ENCODE data around the gene NKAIN4. TPM values are rescaled to one million over a fixed set of nuclear protein-coding genes. Genes with fewer than 3 reads are reported as not detected.

NKAIN4 gene
- total RNA-seq, 2 experiments from 2014 or later: not detected

DNA sequence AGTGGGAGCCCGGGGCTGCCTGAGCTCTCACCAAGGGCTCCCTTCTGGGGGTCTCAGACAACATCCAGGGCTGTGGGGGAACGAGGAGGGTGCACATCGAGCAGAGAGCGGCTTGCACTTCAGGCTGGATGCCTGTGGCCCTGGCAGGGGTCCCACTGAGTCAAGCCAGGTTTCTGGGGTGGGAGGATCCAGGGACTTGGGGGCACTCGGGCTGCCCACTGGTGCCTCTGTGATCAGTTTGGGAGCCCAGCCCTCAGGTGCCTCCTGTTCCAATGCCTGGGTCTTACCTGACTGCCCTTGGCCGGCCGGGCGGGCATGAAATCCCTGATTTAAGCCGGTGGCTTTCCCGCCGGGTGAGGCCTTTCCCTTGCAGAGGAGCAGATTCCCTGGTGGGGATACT is 39.2 kb upstream of the NKAIN4 start:
- peaks cover 1% of the 10 kb centered on the region for H3K4me1 Mint-ChIP-seq (ENCODE audit: low read depth)
- no peak overlapping the region for H3K27ac Mint-ChIP-seq
- intact Hi-C loops (cut with micrococcal nuclease): no loop called here
- peaks cover 1% of the 10 kb centered on the region for H3K36me3 Mint-ChIP-seq (ENCODE audit: low read depth)
- H3K4me3 Mint-ChIP-seq: no peak overlapping the region
- DNase-seq: no peak
- peaks cover 4% of the 10 kb centered on the region for H3K27me3 Mint-ChIP-seq (ENCODE audit: low read depth)
- CTCF ChIA-PET: no interaction called here
- no peaks in the 10 kb centered on the region for H3K9me3 Mint-ChIP-seq

- Mint-ChIP-seq H3K4me1 (ENCODE audit: low read depth) (peaks cover 1% of the 10 kb centered on the region), H3K27me3 (ENCODE audit: low read depth) (peaks cover 4% of the 10 kb centered on the region), H3K9me3 (no peaks in the 10 kb centered on the region), H3K27ac (no peak within 1 kb of the TSS), H3K36me3 (ENCODE audit: low read depth) (peaks cover 1% of the 10 kb centered on the region), H3K4me3 (no peak within 1 kb of the TSS)
- intact Hi-C loops (cut with micrococcal nuclease): no loop called here
- CTCF ChIA-PET: no interaction called here
- DNase-seq: no peak
Observed at GRCh38 chr20:63292904-63293303, 38.6 kb upstream of the NKAIN4 start, which contains the start of gene COL20A1. Gene COL20A1, plus strand, starts transcription at chr20:63293186. Its CDS starts 1,922 bp downstream, at chr20:63295108.

DNA sequence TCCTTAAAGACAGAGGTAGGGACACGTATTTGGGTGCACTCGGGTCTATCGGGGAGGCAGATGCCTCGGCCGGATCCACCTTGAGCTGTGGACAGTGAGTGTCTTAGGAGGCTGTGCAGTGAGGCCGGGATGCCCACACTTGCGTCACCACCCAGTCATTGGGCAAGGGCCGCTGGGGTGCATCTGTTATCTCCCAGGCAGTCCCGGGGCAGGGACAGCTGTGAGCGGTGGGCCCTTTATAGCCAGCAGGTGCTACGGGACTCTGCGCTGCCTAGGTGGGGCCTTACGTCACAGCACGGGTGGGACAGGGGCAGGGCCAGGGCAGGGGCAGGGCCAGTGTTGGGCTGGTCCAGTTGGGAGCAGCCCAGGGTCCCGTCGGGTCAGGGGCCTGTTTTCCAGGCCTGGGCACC is 38.0 kb upstream of the NKAIN4 start:
- H3K4me1 Mint-ChIP-seq (ENCODE audit: low read depth): peaks cover 1% of the 10 kb centered on the region
- H3K9me3 Mint-ChIP-seq: no peaks in the 10 kb centered on the region
- peaks cover 1% of the 10 kb centered on the region for H3K36me3 Mint-ChIP-seq (ENCODE audit: low read depth)
- H3K4me3 Mint-ChIP-seq: no peak overlapping the region
- DNase-seq: no peak
- no peak overlapping the region for H3K27ac Mint-ChIP-seq
- CTCF ChIA-PET: interaction anchor here (3.6 kb wide), 1 partner anchor 69 kb away, joined by 21 read pairs; no protein-coding TSS in a partner anchor
- H3K27me3 Mint-ChIP-seq (ENCODE audit: low read depth): peaks cover 4% of the 10 kb centered on the region
- intact Hi-C loops (cut with micrococcal nuclease): no loop called here

DNA sequence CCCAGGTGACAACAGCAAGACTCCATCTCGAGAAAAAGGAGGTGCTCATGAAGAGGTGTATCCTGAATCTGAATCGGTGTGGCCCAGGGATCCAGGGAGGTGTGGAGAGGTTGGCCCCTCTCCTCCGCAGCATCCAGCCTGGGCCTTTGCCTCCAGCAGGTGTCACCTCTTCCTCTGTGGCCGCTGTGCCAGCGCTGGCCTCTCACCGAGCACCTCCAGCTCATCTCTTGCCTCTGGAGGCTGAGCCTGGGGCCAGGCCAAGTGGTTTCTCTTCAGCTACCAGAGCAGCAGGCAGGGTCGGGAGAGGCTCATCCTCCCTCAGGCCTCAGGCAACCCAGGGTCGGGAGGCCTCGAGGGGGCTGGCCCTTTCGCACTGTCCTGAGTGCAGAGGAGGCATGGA is 37.5 kb upstream of the NKAIN4 start:
- CTCF ChIA-PET: interaction anchor here (3.6 kb wide), 1 partner anchor 68 kb away, joined by 21 read pairs; no protein-coding TSS in a partner anchor
- no peak for DNase-seq
- intact Hi-C loops (cut with micrococcal nuclease): loop anchor here (1.0 kb wide), 1 partner anchor 69 kb away; no protein-coding TSS in a partner anchor

DNA sequence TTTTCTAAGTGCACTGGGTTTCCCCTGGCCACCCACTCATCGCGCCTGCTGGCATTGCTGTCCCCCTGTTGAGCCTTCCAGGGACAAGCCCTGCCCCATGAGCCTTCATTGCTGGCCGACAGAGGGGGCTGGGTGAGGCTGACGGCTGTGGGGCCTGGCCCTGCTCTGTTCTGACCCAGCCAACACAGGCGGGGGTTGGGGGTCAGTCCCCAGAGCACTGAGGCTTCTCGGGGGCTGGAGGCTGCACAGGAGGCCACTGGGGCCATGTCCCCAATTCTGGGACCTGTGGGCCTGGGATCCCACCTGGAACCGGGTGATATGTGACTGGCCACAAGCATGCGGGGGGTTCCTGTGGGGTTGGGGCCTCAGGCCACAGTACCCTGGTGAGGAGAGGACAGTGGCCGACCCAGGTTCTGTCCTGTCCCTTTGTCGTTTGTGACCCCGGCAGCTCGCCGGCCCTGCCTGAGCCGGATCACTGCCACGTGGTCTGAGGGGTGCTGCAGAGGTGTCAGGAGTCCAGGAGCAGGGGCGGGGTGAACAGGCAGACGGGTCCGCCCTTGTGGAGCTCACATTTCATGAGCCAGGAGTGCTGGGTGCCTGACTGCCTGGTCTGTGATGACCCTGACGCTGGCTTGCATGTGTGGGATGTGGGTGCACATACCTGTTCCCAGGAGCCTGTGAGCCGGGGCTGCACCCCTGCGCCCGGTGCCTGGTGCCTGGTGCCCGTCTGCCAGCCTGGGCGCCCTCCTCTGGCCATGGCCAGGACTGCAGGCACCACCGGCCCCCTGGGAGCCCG is 36.6 kb upstream of the NKAIN4 start:
- Mint-ChIP-seq H3K36me3 (ENCODE audit: low read depth) (peaks cover 1% of the 10 kb centered on the region), H3K27me3 (ENCODE audit: low read depth) (peaks cover 4% of the 10 kb centered on the region), H3K27ac (no peak overlapping the region), H3K9me3 (no peaks in the 10 kb centered on the region), H3K4me3 (no peak overlapping the region), H3K4me1 (ENCODE audit: low read depth) (peaks cover 1% of the 10 kb centered on the region)
- CTCF ChIA-PET: interaction anchor here (1.0 to 3.6 kb wide), 2 partner anchors 18 to 67 kb away, joined by 3 to 21 read pairs; partner anchors contain the start of gene ARFGAP1
- peak; percentile 69 for DNase-seq
- intact Hi-C loops (cut with micrococcal nuclease): loop anchor here (1.0 kb wide), 1 partner anchor 68 kb away; no protein-coding TSS in a partner anchor

More for the DNA sequence above, 37.5 kb upstream of the NKAIN4 start:
- no peaks in the 10 kb centered on the region for H3K9me3 Mint-ChIP-seq
- no peak overlapping the region for H3K27ac Mint-ChIP-seq
- H3K27me3 Mint-ChIP-seq (ENCODE audit: low read depth): peaks cover 4% of the 10 kb centered on the region
- peaks cover 1% of the 10 kb centered on the region for H3K36me3 Mint-ChIP-seq (ENCODE audit: low read depth)
- H3K4me3 Mint-ChIP-seq: no peak overlapping the region
- H3K4me1 Mint-ChIP-seq (ENCODE audit: low read depth): peaks cover 1% of the 10 kb centered on the region

GRCh38 chr20:63290136-63290676 is 35.9 kb upstream of the NKAIN4 start:
- H3K4me1 Mint-ChIP-seq (ENCODE audit: low read depth): peaks cover 1% of the 10 kb centered on the region
- CTCF ChIA-PET: interaction anchor here (3.6 kb wide), 1 partner anchor 66 kb away, joined by 21 read pairs; no protein-coding TSS in a partner anchor
- intact Hi-C loops (cut with micrococcal nuclease): no loop called here

GRCh38 chr20:63289311-63290135 is 35.3 kb upstream of the NKAIN4 start:
- CTCF ChIA-PET: interaction anchor here (3.6 kb wide), 1 partner anchor 66 kb away, joined by 21 read pairs; no protein-coding TSS in a partner anchor
- intact Hi-C loops (cut with micrococcal nuclease): no loop called here
- no peaks in the 10 kb centered on the region for H3K9me3 Mint-ChIP-seq
- no peak overlapping the region for H3K27ac Mint-ChIP-seq
- no peaks in the 10 kb centered on the region for H3K4me1 Mint-ChIP-seq (ENCODE audit: low read depth)
- peaks cover 1% of the 10 kb centered on the region for H3K36me3 Mint-ChIP-seq (ENCODE audit: low read depth)
- no peak for DNase-seq
- H3K4me3 Mint-ChIP-seq: no peak overlapping the region
- H3K27me3 Mint-ChIP-seq (ENCODE audit: low read depth): no peaks in the 10 kb centered on the region

More at GRCh38 chr20:63290136-63290676, 35.9 kb upstream of the NKAIN4 start:
- Mint-ChIP-seq H3K4me3 (no peak overlapping the region), H3K27ac (no peak overlapping the region), H3K9me3 (no peaks in the 10 kb centered on the region), H3K27me3 (ENCODE audit: low read depth) (peaks cover 3% of the 10 kb centered on the region), H3K36me3 (ENCODE audit: low read depth) (peaks cover 1% of the 10 kb centered on the region)
- DNase-seq: no peak

DNA sequence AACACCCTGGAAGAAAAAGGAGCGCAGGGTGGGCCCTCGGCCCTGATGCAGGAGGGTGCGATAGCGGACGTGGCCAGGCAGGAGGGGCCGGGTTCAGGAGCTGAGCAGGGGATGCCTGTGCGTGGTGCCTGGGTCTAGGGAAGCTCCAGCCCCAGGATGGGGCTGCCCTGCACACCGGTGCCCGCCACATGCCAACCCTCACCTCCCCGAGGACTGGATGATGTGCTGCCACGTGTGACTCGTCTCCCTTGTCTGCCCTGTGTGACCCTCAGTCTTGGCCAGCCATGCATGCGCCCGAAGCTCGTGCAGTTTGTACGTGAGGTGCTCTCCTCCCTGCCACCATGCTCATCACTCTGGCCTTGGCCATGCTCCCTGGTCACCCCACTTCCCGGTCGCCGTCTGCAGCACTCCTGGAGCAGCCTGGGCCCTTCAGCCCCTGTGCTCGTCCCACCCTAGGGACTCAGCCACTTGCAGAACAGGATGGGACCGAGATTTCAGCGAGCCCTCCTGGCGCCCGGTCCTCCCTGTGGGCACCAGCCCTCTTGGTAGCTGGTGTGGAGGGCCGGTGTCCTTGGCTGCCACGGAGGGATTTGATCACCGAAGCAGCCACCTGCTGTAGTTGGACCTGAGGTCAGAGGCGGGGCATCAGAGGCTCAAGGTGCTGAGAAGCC is 34.5 kb upstream of the NKAIN4 start:
- Mint-ChIP-seq H3K4me1 (ENCODE audit: low read depth) (peaks cover 1% of the 10 kb centered on the region), H3K9me3 (no peaks in the 10 kb centered on the region), H3K27me3 (ENCODE audit: low read depth) (no peaks in the 10 kb centered on the region), H3K27ac (no peak overlapping the region), H3K36me3 (ENCODE audit: low read depth) (peaks cover 3% of the 10 kb centered on the region), H3K4me3 (no peak overlapping the region)
- no peak for DNase-seq
- CTCF ChIA-PET: interaction anchor here (3.6 kb wide), 1 partner anchor 65 kb away, joined by 21 read pairs; no protein-coding TSS in a partner anchor
- intact Hi-C loops (cut with micrococcal nuclease): no loop called here

DNA sequence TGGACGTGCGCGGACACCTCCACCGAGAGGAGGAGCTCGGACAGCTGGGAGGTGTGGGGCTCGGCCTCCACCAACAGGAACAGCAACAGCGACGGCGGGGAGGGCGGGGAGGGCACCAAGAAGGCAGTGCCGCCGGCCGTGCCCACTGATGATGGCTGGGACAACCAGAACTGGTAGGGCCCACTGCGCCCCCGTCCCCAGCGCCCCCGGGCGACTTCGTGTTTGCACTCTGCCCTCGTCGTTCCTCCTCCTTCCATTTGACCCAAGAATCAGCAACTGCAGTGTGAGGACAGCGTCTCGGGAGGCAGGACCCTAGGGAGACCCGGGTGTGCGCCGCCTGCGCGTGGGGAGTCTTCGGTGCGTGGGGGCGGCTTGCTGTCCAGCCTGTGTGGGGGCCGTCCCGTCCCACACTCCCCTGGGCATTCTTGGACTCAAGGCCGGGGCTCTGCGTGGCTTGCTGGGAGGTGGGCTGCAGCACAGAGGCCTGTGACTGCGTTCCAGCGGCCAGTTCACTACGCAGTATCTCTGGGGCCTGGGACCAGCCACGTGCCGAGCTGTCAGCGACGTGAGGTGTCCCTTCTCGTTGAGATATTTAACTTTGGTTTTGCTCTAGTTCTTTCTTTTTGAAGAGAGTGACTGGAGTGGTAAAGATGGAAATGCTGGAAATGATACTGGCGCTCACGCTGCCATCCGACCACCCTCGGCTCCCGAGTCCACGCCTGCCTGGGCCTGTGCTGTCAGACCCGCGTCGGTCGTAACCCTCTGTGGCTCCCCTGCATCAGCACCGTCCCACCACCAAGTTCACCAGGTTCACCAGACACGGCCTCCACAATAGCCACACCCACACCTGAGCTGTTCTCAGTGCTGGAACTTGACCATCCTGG is 33.7 kb upstream of the NKAIN4 start:
- H3K9me3 Mint-ChIP-seq: no peaks in the 10 kb centered on the region
- CTCF ChIA-PET: interaction anchor here (1.5 kb wide), 1 partner anchor 65 kb away, joined by 3 read pairs; no protein-coding TSS in a partner anchor
- H3K4me1 Mint-ChIP-seq (ENCODE audit: low read depth): peaks cover 2% of the 10 kb centered on the region
- no peak overlapping the region for H3K27ac Mint-ChIP-seq
- no peaks in the 10 kb centered on the region for H3K27me3 Mint-ChIP-seq (ENCODE audit: low read depth)
- intact Hi-C loops (cut with micrococcal nuclease): no loop called here
- DNase-seq: no peak
- no peak overlapping the region for H3K4me3 Mint-ChIP-seq
- H3K36me3 Mint-ChIP-seq (ENCODE audit: low read depth): peaks cover 3% of the 10 kb centered on the region

GRCh38 chr20:63286781-63287696 is 32.8 kb upstream of the NKAIN4 start:
- no peaks in the 10 kb centered on the region for H3K9me3 Mint-ChIP-seq
- no peak overlapping the region for H3K27ac Mint-ChIP-seq
- no peak overlapping the region for H3K4me3 Mint-ChIP-seq
- no peak for DNase-seq
- H3K36me3 Mint-ChIP-seq (ENCODE audit: low read depth): peaks cover 3% of the 10 kb centered on the region
- CTCF ChIA-PET: interaction anchor here (1.5 kb wide), 1 partner anchor 64 kb away, joined by 3 read pairs; no protein-coding TSS in a partner anchor
- H3K4me1 Mint-ChIP-seq (ENCODE audit: low read depth): peaks cover 2% of the 10 kb centered on the region
- intact Hi-C loops (cut with micrococcal nuclease): no loop called here
- H3K27me3 Mint-ChIP-seq (ENCODE audit: low read depth): no peaks in the 10 kb centered on the region
